Tibial nerve (tissue), 4 donors: ENCODE results near the gene TMCC1.

Experiments
- EP300 ChIP-seq, 2 donors: sonication (generic); formaldehyde crosslinking; IDR thresholded peaks; one replicate each; pipeline ENCODE4 v1.6.1; 2017; ENCODE audit warnings: antibody characterized with exemption in 2 of 2, mild to moderate bottlenecking in 1 of 2
- POLR2A ChIP-seq, 2 donors: fragments of 450-650 bp; IDR thresholded peaks; one replicate each; pipeline ENCODE4 v1.6.1; 2017; ENCODE audit warnings: antibody characterized with exemption in 2 of 2, mild to moderate bottlenecking in 2 of 2, moderate library complexity in 2 of 2
- TF ChIP-seq, protein P1 (sequence below), 5 experiments: fragments of 200-600 bp in 3 of 5; fragments of 450-650 bp in 2 of 5; sonication (generic) in 3 of 5; IDR thresholded peaks; one replicate each; pipeline ENCODE4 v1.5.1; 2016 to 2019; ENCODE audit warnings: antibody characterized with exemption in 5 of 5, mild to moderate bottlenecking in 3 of 5, moderate library complexity in 2 of 5

GRCh38 chr3:129656659-129657247 is 236.8 kb downstream of the TMCC1 start:
- TF ChIP-seq EP300 (IDR thresholded peaks at IDR 0.05) (no peak), POLR2A (IDR thresholded peaks at IDR 0.05) (no peak)
- TF ChIP-seq, protein P1, sequence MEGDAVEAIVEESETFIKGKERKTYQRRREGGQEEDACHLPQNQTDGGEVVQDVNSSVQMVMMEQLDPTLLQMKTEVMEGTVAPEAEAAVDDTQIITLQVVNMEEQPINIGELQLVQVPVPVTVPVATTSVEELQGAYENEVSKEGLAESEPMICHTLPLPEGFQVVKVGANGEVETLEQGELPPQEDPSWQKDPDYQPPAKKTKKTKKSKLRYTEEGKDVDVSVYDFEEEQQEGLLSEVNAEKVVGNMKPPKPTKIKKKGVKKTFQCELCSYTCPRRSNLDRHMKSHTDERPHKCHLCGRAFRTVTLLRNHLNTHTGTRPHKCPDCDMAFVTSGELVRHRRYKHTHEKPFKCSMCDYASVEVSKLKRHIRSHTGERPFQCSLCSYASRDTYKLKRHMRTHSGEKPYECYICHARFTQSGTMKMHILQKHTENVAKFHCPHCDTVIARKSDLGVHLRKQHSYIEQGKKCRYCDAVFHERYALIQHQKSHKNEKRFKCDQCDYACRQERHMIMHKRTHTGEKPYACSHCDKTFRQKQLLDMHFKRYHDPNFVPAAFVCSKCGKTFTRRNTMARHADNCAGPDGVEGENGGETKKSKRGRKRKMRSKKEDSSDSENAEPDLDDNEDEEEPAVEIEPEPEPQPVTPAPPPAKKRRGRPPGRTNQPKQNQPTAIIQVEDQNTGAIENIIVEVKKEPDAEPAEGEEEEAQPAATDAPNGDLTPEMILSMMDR (IDR thresholded peaks at IDR 0.05): no peak
